HG03025 (cell line): ENCODE data around the gene CDH13.

Experiments used
- ATAC-seq: cut with Tn5 transposase; IDR thresholded peaks from one replicate; pipeline ENCODE4 v1.9.1; 2021; ENCODE audit warnings: mild to moderate bottlenecking, moderate library complexity; ENCODE audit not compliant: unreplicated experiment, low FRiP score

CDH13 gene

GRCh38 chr16:82874672-82875071, 247.9 kb downstream of the CDH13 start:
- ATAC-seq: no peak

DNA sequence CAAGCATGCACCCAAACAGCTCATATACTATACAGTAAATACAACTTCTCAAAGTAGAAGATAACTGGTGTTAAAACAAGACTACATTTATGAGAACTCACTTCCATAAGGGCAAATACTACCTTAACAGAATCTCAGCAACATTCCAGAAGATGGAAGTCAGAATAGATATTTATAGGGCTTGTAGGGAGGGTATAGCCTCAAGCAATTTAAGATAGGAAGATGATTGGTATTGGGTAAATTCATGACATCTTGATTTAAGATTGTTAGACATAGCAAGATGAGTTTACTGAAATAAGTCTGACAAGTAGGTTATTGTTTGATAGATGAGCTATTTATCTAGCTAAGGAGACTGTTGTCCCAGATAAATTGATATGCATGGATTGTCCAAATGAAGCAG, 250.2 kb downstream of the CDH13 start:
- ATAC-seq: no peak

DNA sequence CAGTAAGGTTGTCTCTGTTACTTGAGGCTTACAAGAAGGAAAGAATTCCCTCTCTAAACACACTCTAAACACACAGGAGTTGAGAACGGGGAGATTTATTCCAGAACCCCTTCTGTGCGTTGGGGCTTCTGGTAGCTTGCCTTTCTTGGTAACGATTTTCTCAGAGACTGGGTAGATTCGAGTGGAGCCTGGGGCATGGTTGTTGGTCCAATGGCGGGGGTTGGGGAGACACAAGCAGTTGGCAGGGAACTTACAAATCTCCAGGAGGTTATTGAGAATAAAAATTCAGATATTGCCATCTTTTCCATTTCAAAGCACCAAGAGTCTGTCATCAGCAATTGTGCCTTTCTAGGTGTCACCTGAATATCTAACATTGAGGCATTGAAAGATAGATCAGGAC, 251.7 kb downstream of the CDH13 start:
- ATAC-seq: no peak

DNA sequence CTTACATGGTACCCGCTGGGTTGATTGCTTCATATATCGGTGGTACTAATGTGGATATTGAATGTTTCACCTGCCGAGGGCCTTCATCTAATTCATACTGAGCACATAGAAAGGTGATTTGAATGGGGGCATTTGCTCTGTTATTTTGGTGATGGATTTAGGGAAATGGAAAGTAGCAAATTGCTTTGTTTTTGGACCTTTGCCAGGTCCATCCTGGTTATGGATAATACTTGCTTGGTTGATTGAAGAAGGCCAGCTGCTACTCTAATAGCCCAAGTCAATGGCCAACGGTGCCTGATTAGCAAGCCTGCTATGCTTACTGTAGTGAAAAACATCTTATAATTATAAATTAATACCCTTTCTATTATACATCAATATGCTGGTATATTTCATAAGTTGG, 253.6 kb downstream of the CDH13 start:
- ATAC-seq: no peak

GRCh38 chr16:82881516-82881915, 254.7 kb downstream of the CDH13 start:
- ATAC-seq: no peak

GRCh38 chr16:82882226-82882625, 255.5 kb downstream of the CDH13 start:
- ATAC-seq: no peak

DNA sequence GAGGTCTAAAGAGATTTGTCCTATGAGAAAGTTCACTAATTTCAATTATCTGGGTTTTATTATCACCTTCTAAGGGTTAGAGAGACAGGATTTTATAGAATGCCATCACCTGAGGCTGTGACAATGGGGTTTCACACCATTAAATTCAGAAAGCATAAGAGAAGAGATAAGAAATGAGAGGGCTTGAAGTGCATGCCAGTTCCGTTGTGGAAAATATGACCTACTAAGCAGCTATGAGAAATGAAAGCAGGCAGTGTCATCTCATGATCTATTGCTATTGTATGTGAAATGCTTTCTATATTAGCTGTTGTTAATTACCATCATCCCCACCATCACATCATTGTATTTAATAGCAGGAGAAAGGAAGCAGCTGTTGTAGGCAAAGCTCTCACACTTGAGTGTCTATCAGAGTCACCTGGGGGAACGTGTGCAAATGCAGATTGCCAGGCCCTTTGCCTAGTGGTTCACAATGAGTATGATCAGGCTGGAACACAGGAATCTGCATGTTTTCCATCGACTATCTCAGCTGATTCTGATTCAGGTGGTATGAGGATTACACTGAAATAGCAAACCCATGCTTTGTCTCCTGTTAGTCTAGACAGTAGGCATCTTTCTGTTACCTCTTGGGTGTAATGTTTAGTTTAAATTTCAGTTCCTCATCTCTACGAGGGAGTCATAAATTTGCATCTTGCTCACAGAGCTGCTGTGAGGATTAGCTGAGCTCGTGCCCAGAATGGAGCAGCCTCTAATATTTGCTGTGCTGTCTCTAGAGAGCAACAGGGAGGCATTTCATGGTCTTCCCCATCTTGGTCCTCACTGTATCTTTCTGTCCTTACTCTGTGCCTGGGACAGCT, 256.4 kb downstream of the CDH13 start:
- peak; percentile 63 for ATAC-seq

- no peak for ATAC-seq
Measured at GRCh38 chr16:82884320-82884898, 257.6 kb downstream of the CDH13 start.

DNA sequence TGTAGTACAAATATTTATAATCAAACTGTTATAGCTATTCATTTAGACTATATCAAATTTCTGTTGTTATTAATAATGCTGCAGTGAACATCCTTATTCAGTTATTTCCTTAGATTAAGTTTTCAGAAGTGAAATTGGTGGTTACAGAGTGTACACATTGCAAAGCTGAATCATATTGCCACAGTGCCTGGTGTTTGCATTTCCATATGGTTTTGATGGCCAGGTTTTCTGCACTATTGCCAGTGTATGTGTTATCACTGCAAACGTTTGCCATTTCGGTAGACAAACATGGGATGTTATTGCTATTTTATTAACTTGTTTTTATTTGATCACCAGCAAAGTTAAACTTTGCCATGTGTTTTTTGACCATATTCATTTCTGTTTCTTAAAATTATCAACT, 259.4 kb downstream of the CDH13 start:
- no peak for ATAC-seq

- no peak for ATAC-seq
Measured at GRCh38 chr16:82888591-82889001, 261.8 kb downstream of the CDH13 start.

DNA sequence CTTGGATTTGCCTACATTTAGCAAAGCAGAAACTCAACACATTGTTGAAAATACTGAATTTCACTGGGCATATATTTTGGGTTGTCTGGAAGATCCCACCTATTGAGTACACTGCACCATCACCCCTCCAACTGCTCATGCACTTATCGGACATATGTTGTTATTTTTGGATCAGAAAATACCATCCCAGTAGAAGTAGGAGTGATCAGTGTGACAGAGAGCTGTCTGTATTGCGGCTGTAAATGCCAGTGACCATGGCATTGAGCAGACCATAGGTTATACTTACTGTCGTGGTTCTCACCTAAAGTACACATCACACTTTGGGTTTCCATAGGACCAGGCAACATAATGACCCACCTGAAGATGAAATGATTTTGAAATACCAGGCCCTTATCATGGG, 264.7 kb downstream of the CDH13 start:
- no peak for ATAC-seq

GRCh38 chr16:82891918-82892317, 265.1 kb downstream of the CDH13 start:
- ATAC-seq: no peak

- ATAC-seq: no peak
Measured at GRCh38 chr16:82892324-82892723, 265.6 kb downstream of the CDH13 start.

DNA sequence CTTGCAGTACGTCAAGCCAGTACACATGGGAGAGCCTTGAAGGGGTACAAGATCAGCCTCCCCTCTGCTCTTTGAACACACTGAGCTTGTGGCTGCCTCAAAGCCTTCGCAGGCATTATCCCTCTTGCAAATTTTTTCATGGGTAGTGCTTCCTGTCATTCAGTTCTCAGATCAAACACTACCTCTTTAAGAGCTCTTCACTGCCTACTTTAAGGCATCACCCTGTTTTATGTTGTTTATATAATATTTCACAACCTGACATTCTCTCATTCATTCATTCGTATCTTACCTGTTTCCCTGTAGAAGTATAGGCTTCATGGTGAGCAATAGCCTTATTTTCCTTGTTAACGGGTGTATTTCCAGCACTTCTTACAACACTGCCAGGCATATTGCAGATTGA, 269.1 kb downstream of the CDH13 start:
- no peak for ATAC-seq

- no peak for ATAC-seq
Measured at GRCh38 chr16:82899006-82899405, 272.2 kb downstream of the CDH13 start.

DNA sequence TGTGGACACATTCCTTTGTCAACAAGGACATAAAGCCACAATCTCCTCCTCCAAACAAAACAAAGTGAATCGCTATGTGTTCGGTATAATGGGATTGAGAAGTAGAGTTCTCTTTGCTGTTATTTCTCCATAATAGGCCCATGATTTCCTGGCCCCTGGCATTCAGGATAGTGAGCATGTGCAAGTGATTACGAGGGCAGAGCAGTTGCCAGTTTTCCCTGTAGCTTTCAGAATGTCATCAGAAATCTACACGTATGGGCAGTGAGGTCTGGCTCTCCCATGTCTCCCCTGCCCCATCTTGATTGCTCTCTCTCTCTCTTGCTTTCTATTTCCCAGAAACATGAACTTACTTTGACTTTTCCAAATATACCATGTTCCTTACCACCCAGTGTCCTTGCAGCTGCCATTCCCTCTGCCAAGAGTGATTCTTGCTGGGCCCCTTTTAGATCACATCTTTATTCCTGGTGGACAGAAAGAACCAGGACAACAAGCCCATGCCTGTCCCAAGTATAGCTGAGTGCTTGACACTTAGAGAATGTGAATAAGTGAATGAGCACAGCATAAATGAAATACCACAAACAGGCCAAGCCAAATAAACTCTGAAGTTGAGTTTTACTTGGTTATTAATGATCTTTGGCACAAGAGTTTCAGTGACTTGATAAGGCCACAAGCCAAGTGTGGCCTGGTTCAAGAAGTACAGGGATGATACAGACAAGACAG, 273.1 kb downstream of the CDH13 start:
- ATAC-seq: no peak

- no peak for ATAC-seq
Measured at GRCh38 chr16:82900559-82900958, 273.8 kb downstream of the CDH13 start.

DNA sequence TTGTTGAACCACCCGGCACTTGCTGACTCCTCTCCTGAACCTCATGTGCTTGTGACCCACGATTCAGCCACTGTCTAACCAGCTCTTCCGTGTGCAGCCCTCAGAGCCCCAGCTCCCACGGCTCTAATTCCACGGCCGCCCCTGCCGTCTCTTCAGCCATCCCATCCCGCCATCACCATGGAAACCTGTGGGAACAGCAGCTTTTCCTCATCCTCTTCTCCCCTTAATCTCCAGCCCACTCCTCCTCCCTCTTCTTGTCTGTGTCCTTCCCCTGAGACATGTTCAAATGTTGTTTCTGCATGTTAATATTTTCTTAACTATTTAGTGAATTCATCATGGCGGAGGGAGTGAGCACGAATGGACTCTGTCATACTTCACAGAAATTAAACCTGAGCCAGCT, 285.2 kb downstream of the CDH13 start:
- ATAC-seq: no peak

DNA sequence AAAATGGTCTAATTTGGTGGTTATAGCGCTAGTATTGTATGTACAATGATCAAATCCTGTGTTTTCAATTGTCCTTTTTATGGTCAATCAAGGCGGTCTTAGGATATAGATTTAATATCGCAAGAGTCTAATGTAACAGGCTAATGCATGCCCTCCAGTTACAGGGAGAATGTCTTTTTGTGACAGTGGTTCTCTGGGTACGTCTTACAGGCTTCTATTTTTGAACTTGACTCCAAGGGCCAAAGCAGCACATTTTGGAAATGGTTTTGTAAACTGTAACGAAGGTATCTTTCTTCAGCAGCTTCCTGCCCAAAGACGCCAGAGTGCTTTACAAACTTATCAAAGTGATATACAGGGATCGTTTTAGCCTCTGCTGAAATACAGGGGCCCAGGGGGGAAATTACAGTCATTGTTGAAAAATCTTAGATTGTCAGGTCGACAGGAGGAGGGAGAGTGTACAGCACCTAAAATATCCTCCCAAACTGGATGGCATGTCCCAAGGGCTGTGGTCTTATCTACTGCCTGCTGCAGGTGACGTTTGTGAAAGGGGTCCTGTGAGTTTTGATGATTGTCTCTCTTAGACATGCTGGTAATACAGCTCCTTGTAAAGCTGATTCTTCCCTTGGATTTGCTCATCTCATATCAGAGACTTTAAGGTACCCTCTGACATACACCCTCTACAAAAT, 288.5 kb downstream of the CDH13 start:
- no peak for ATAC-seq

DNA sequence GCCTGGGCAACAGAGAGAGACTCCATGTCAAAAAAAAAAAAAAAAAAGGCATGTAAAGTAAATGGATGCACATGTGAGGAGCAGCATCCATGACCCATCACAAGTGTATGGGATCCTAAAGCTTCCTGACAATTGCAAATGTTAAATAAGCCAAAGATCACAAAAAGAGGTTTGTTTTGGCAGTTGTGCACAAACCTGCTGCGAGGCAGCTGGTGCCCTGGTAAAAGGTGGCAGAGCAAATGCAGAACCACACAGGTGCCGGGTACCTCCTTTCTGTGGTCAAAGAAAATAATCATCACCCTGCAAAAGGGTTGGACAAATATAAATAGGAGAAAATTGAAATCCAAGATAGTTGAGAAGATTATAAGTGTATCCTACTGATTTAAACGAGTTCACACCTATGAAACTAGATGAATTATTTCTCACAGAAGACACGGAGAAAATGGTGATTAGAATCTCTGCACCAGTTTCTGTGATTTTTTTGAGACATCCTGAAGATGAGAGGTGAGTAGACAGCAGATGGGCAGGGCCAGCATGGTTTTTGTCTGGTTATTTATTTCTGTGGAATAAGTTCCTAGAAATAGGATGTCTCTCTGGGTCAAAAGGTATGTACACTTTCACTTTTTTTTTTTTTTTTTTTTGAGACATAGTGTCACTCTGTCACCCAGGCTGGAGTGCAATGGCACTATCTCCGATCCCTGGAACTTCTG, 291.3 kb downstream of the CDH13 start:
- no peak for ATAC-seq
